Cardiac muscle cell (in vitro differentiated cells and primary cell): Measurements from ENCODE around the gene HSPA4L. TPM values are rescaled to one million over a fixed set of nuclear protein-coding genes. Genes with fewer than 3 reads are reported as not detected.

Experiments
- DNase-seq, 2 donors: peaks; one replicate each; pipeline versions ENCODE4 v3.0.0 to v3.0.0-alpha.2; 2010 to 2017; ENCODE audit warnings: low read depth in 1 of 2, low spot score in 1 of 2
- H3K27ac ChIP-seq: fragments of 200-600 bp; sonication (generic); 2 replicates; pipeline ENCODE4 v1.5.1; 2016
- H3K27me3 ChIP-seq: fragments of 200-600 bp; sonication (generic); 2 replicates; pipeline ENCODE4 v1.6.0; 2016; ENCODE audit warnings: control low read depth
- H3K36me3 ChIP-seq: fragments of 200-600 bp; sonication (generic); 2 replicates; pipeline ENCODE4 v1.5.1; 2016; ENCODE audit warnings: control low read depth
- H3K4me1 ChIP-seq: fragments of 200-600 bp; sonication (generic); 2 replicates; pipeline ENCODE4 v1.8.1; 2017; ENCODE audit warnings: low read depth, mild to moderate bottlenecking, mixed run types
- H3K4me3 ChIP-seq: fragments of 200-600 bp; sonication (generic); 2 replicates; pipeline ENCODE4 v1.5.1; 2016; ENCODE audit warnings: mild to moderate bottlenecking
- H3K9me3 ChIP-seq: fragments of 200-600 bp; sonication (generic); 2 replicates; pipeline ENCODE4 v1.5.1; 2017; ENCODE audit warnings: low read depth, mild to moderate bottlenecking, control low read depth
- CTCF ChIP-seq: IDR thresholded peaks from 2 replicates; pipeline ENCODE4 v1.5.1; 2012; ENCODE audit warnings: low read depth, mild to moderate bottlenecking, low read length
- polyA plus RNA-seq: library from polyadenylated mRNA; unstranded; fragments of >200 nt; fragmentation: Nextera tagmentation; extraction: Ambion mirVana; gene quantifications from 2 replicates; pipeline ENCODE4 v1.2.1, GENCODE V29; 2016
- total RNA-seq: library from RNA; depleted of rRNA; stranded (reverse); fragments of >200 nt; gene quantifications from 2 replicates; pipeline ENCODE4 v1.2.3, GENCODE V29; 2016

Gene HSPA4L
- total and polyA plus RNA-seq, 2 experiments from 2014 or later: 2.4 to 2.6 TPM

DNA sequence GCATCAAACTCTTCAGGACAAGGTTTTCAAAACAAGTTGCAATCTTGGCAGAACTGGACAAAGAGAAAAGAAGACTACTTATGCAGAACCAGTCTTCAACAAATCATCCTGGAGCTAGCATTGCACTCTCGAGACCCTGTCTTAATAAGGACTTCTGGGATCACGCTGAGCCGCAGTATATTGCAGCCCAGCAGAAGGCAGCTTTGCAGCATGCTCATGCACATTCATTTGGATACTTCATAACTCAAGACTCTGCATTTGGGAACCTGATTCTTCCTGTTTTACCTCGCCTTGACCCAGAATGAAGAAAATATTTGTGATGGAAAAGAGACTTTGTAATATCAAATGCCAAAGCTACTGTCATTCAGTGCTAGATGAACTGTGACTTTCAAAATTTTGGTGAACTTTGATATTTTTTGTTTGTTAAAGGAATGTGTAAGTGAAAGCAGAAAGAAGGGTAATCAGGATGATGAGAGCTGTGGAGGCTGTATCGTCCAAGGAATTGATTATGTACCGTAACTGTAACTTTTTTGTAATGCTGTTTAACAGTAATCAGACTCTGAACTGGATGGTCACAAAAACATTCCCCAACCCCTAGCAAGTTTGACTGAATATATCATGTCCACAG, 27.2 kb downstream of the HSPA4L start:
- Histone ChIP-seq H3K4me1 (no peaks in the 10 kb centered on the region), H3K36me3 (no peaks in the 10 kb centered on the region), H3K9me3 (no peaks in the 10 kb centered on the region), H3K27me3 (no peaks in the 10 kb centered on the region), H3K4me3 (no peak overlapping the region), H3K27ac (no peak overlapping the region)
- peak; percentile 17 to 35 for DNase-seq
- TF ChIP-seq CTCF: peak; percentile 11

- no peak for TF ChIP-seq CTCF
- DNase-seq: no peak
- no peaks in the 10 kb centered on the region for H3K27me3 ChIP-seq
- H3K4me3 ChIP-seq: no peak overlapping the region
- H3K4me1 ChIP-seq: no peaks in the 10 kb centered on the region
- H3K36me3 ChIP-seq: no peaks in the 10 kb centered on the region
- H3K27ac ChIP-seq: no peak overlapping the region
- no peaks in the 10 kb centered on the region for H3K9me3 ChIP-seq
Measured at GRCh38 chr4:127810551-127810950, 28.4 kb downstream of the HSPA4L start.

DNA sequence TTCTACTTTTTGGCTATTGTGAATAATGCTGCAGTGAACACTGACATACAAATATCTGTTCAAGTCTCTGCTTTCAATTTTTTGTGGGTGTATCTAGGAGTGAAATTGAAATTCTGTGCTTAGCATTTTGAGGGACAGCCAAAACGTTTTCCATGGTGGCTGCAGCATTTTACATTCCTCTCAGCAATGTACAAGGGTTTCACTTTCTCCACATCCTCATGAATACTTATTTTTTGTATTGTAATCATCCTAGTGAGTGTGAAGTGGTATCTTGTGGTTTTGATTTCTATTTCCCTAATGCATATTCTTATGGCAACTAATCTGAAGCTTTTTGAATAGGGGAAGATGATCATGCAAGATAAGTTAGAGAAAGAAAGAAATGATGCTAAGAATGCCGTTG, 40.3 kb downstream of the HSPA4L start:
- H3K4me3 ChIP-seq: no peak overlapping the region
- no peaks in the 10 kb centered on the region for H3K4me1 ChIP-seq
- no peak overlapping the region for H3K27ac ChIP-seq
- no peaks in the 10 kb centered on the region for H3K27me3 ChIP-seq
- TF ChIP-seq CTCF: no peak
- no peaks in the 10 kb centered on the region for H3K36me3 ChIP-seq
- no peaks in the 10 kb centered on the region for H3K9me3 ChIP-seq
- DNase-seq: no peak

- no peaks in the 10 kb centered on the region for H3K4me1 ChIP-seq
- H3K4me3 ChIP-seq: no peak overlapping the region
- H3K36me3 ChIP-seq: no peaks in the 10 kb centered on the region
- no peaks in the 10 kb centered on the region for H3K27me3 ChIP-seq
- no peaks in the 10 kb centered on the region for H3K9me3 ChIP-seq
- no peak for DNase-seq
- H3K27ac ChIP-seq: no peak overlapping the region
- no peak for TF ChIP-seq CTCF
Measured at GRCh38 chr4:127828121-127828520, 46.0 kb downstream of the HSPA4L start.

GRCh38 chr4:127829014-127829413, 46.9 kb downstream of the HSPA4L start:
- no peaks in the 10 kb centered on the region for H3K9me3 ChIP-seq
- no peak for TF ChIP-seq CTCF
- DNase-seq: no peak
- H3K4me1 ChIP-seq: no peaks in the 10 kb centered on the region
- H3K4me3 ChIP-seq: no peak overlapping the region
- H3K27me3 ChIP-seq: no peaks in the 10 kb centered on the region
- no peak overlapping the region for H3K27ac ChIP-seq
- H3K36me3 ChIP-seq: no peaks in the 10 kb centered on the region
